Activated CD8-positive, alpha-beta T cell treated with anti-CD3 and anti-CD28 coated beads, Interleukin-2, amount 10 ng/mL, durations not matched to agents 7 days and 5 days (primary cell): ENCODE data around the gene PTGES2. TPM values are rescaled to one million over a fixed set of nuclear protein-coding genes. Genes with fewer than 3 reads are reported as not detected.

Experiments used
- ATAC-seq: fragments of 150-1000 bp; cut with Tn5 transposase; one replicate; pipeline ENCODE4 v1.10.0; 2021; ENCODE audit warnings: moderate library complexity
- CTCF ChIA-PET: fragments of 350-600 bp; sonication (Branson Sonifier 250); formaldehyde crosslinking; loops from one replicate; lab custom pipeline; 2021; ENCODE audit warnings: antibody characterized with exemption; lab: Charles Lee
- POLR2A ChIA-PET: fragments of 350-600 bp; sonication (Branson Sonifier 250); formaldehyde crosslinking; loops from one replicate; lab custom pipeline; 2021; ENCODE audit warnings: antibody characterized with exemption; lab: Charles Lee
- DNase-seq: peaks from one replicate; pipeline ENCODE4 v3.0.0-alpha.2; 2020
- H3K27ac Mint-ChIP-seq: one replicate; pipeline ENCODE4 v1.8.0; 2021; ENCODE audit warnings: mild to moderate bottlenecking, mixed read lengths
- H3K27me3 Mint-ChIP-seq: one replicate; pipeline ENCODE4 v1.8.0; 2021; ENCODE audit warnings: low read depth, mixed read lengths
- H3K36me3 Mint-ChIP-seq: one replicate; pipeline ENCODE4 v1.8.0; 2021; ENCODE audit warnings: low read depth, mixed read lengths
- H3K4me1 Mint-ChIP-seq: one replicate; pipeline ENCODE4 v1.8.0; 2021; ENCODE audit warnings: low read depth, mixed read lengths
- H3K4me3 Mint-ChIP-seq: one replicate; pipeline ENCODE4 v1.8.0; 2021; ENCODE audit warnings: mild to moderate bottlenecking, mixed read lengths
- H3K9me3 Mint-ChIP-seq: one replicate; pipeline ENCODE4 v1.8.0; 2022; ENCODE audit warnings: mixed read lengths; ENCODE audit not compliant: insufficient read depth
- total RNA-seq, 2 experiments: library from RNA; stranded (reverse); gene quantifications; one replicate each; pipeline ENCODE4 v1.2.3, GENCODE V29; 2021

The PTGES2 gene
- total RNA-seq, 2 experiments from 2014 or later = 51.8 to 57.7 TPM

DNA sequence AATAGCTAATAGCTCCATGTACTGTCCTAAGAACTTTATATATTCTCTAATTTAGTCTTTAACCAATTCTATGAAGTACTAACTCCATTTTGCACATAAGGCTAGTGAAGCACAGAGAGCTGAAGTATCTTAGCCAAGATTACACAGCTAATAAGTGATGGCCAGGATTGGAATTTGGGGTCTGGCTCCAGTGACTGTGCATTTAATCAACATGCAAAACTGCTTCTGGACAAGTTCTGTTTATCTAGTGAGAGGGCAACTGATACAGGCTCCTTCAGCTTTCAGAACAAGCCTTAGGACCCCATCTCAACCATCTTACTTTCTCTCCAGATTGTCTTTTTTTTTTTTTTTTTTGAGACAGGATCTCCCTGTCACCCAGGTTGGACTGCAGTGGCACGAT, 38.2 kb downstream of the PTGES2 start:
- CTCF ChIA-PET = interaction anchor here (1.0 to 2.3 kb wide), 3 partner anchors 17 to 54 kb away, joined by 3 to 7 read pairs (median 5); no protein-coding TSS in a partner anchor
- H3K27ac Mint-ChIP-seq = no peak overlapping the region
- peaks cover 57% of the 10 kb centered on the region for H3K4me1 Mint-ChIP-seq
- ATAC-seq (no peak), DNase-seq (no peak)
- peaks cover 39% of the 10 kb centered on the region for H3K36me3 Mint-ChIP-seq
- POLR2A ChIA-PET = interaction anchor here (0.7 to 0.9 kb wide), 2 partner anchors 15 to 135 kb away, joined by 3 to 4 read pairs; no protein-coding TSS in a partner anchor
- H3K4me3 Mint-ChIP-seq = no peak overlapping the region
- H3K27me3 Mint-ChIP-seq = no peaks in the 10 kb centered on the region
- no peaks in the 10 kb centered on the region for H3K9me3 Mint-ChIP-seq

DNA sequence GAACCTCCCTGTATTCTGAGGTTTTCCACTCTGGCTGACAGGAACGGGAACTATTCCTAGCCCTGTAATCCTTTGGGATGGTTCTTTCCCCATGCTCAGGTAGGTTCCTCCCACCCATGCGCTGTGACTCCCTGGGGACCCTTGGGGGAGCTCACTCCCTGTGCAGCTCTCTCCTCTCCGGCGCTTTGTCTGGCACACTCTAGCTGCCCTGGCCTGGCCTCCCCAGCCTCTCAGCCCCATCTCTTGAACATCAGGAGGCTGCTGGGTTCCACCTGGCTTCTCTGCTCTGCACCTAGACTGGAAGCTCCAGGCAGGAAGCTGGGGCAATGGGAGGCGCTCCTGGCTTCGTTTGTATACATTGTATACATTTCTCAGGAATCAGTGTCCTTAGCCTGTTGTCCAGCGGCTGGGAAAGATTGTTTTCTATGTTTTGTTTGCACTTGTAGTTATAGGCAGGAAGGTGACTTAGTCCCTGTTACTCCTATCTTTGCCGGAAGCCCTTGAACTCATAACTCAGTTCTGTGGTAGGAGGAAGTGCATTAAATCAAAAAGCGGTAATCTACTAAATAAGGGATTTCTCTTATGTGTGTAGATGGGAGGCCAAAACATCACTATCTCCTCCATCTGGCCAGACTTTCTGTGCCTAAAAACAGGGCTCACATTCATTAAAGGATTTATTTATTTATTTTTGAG, 39.1 kb downstream of the PTGES2 start:
- Mint-ChIP-seq H3K9me3 (no peaks in the 10 kb centered on the region), H3K27ac (peak overlapping the region; percentile 50), H3K36me3 (peaks cover 40% of the 10 kb centered on the region), H3K4me1 (peaks cover 50% of the 10 kb centered on the region), H3K27me3 (no peaks in the 10 kb centered on the region), H3K4me3 (no peak overlapping the region)
- CTCF ChIA-PET = interaction anchor here (0.8 to 2.3 kb wide), 12 partner anchors 13 to 219 kb away, joined by 3 to 10 read pairs (median 4); partner anchors contain the start of gene NAIF1
- DNase-seq (no peak), ATAC-seq (peak; percentile 48)
- POLR2A ChIA-PET = interaction anchor here (0.6 to 0.9 kb wide), 3 partner anchors 14 to 134 kb away, joined by 3 to 4 read pairs (median 4); no protein-coding TSS in a partner anchor

DNA sequence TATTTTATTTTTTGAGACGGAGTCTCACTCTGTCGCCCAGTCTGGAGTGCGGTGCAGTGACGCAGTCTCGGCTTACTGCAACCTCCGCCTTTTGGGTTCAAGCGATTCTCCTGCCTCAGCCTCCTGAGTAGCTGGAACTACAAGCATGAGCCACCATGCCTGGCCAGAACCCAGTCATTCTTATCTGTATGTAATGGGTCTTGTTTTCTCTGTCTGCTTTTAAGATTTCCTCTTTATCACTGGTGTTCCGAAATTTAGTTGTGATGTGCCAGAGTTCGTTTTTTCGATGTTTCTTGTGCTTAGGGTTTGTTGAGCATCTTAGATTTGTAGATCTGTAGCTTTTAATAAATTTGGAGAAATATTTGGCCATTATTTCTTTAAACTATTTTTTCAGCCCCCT, 40.3 kb downstream of the PTGES2 start:
- Mint-ChIP-seq H3K4me3 (no peak overlapping the region), H3K27ac (no peak overlapping the region), H3K9me3 (no peaks in the 10 kb centered on the region), H3K4me1 (peaks cover 39% of the 10 kb centered on the region), H3K36me3 (peaks cover 38% of the 10 kb centered on the region), H3K27me3 (no peaks in the 10 kb centered on the region)
- ChIA-PET POLR2A (interaction anchor here (1.1 kb wide), 1 partner anchor 23 kb away, joined by 3 read pairs; no protein-coding TSS in a partner anchor), CTCF (interaction anchor here (0.8 to 2.3 kb wide), 12 partner anchors 10 to 218 kb away, joined by 3 to 10 read pairs (median 4); partner anchors contain the start of gene NAIF1)
- DNase-seq (no peak), ATAC-seq (no peak)

DNA sequence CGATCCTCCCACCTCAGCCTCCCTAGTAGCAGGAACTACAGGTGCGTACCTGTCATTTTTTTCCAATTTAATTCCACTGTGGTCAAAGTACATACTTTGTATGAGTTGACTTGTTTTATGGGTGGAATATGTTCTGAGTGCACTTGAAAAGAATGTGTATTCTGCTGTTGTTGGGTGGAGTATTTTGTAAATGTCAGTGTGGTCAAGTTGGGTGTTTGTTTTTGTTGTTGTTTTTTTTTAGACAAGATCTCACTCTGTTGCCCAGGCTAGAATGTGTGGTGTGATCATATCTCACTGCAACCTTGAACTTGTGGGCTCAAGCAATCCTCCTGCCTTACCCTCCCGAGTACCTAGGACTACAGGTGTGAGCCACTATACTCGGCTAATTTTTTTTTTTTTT, 41.6 kb downstream of the PTGES2 start:
- peaks cover 32% of the 10 kb centered on the region for H3K36me3 Mint-ChIP-seq
- H3K4me3 Mint-ChIP-seq = no peak overlapping the region
- no peak for ATAC-seq
- ChIA-PET POLR2A (no interaction called here), CTCF (no interaction called here)
- no peaks in the 10 kb centered on the region for H3K9me3 Mint-ChIP-seq
- no peak for DNase-seq
- peaks cover 39% of the 10 kb centered on the region for H3K4me1 Mint-ChIP-seq
- no peaks in the 10 kb centered on the region for H3K27me3 Mint-ChIP-seq
- no peak overlapping the region for H3K27ac Mint-ChIP-seq

DNA sequence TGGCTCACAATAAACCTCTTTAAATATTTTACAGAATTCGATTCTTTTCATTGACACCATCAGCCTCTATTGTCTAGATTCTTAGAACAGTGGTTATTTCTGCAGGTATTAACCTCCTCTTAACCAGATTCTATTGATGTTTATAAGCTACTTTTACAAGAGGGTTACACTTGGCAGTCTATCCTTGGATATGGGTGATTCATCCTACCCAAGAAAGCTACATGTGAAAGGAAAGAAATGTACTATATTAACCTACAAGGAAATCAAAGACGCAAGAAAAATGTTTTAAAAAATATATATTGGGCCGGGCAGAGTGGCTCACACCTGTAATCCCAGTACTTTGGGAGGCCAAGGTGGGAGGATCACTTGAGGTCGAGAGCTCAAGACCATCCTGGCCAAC, 42.8 kb downstream of the PTGES2 start:
- Mint-ChIP-seq H3K27ac (no peak overlapping the region), H3K4me1 (peaks cover 35% of the 10 kb centered on the region), H3K4me3 (no peak overlapping the region), H3K36me3 (peaks cover 29% of the 10 kb centered on the region), H3K9me3 (no peaks in the 10 kb centered on the region), H3K27me3 (no peaks in the 10 kb centered on the region)
- DNase-seq (no peak), ATAC-seq (no peak)
- ChIA-PET CTCF (interaction anchor here (0.7 to 1.6 kb wide), 6 partner anchors 8 to 142 kb away, joined by 3 to 7 read pairs (median 4); no protein-coding TSS in a partner anchor), POLR2A (interaction anchor here (1.1 kb wide), 1 partner anchor 10 kb away, joined by 5 read pairs; no protein-coding TSS in a partner anchor)

DNA sequence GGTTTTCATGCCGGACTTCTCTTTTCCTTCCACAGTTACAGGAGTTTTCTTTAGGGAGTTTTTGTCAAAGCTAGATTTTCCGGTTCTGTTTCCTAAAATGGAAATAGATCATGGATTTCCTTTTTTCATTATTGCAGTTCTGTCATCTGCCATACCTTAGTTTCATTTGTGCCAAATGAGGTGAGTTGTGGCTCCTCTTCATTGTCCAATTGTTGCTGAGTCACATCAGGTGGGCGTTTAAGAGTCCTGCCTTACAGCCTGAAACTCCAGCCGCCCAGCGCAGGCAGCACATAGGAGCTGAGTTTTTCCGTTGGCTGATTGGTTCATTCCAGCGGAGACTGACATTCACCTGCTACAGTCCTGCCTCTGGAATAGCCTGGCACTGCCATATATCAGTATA, 45.4 kb downstream of the PTGES2 start:
- ATAC-seq (no peak), DNase-seq (no peak)
- Mint-ChIP-seq H3K9me3 (no peaks in the 10 kb centered on the region), H3K4me3 (no peak overlapping the region), H3K4me1 (peaks cover 37% of the 10 kb centered on the region), H3K36me3 (peaks cover 33% of the 10 kb centered on the region), H3K27ac (no peak overlapping the region), H3K27me3 (no peaks in the 10 kb centered on the region)
- ChIA-PET CTCF (interaction anchor here (2.5 to 2.9 kb wide), 2 partner anchors 10 kb away, joined by 7 to 11 read pairs; no protein-coding TSS in a partner anchor), POLR2A (interaction anchor here (0.7 to 1.6 kb wide), 2 partner anchors 14 to 141 kb away, joined by 3 to 4 read pairs; partner anchors contain the start of gene SLC25A25)

DNA sequence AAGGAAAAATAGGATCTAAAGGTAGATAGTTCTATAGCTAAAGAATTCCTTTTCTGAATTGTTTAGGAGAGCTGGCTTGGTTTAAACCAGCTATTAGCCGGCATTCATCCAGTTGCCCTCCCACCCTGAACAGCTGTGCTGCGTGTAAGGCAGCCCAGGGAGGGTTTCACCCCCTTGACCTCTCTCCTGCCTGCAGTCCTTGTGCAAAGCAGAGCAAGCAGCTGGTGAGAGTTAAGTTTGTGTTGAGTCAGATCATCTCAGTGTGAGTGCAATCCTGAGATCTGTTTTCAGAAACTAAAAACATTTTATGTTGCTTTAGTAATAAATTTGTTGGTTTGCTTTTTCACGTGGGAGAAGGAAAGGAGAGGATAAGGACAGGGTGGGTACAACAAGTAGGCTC, 46.5 kb downstream of the PTGES2 start:
- Mint-ChIP-seq H3K27ac (peak overlapping the region; percentile 31), H3K4me1 (peaks cover 44% of the 10 kb centered on the region), H3K9me3 (no peaks in the 10 kb centered on the region), H3K36me3 (peaks cover 41% of the 10 kb centered on the region), H3K27me3 (no peaks in the 10 kb centered on the region), H3K4me3 (no peak overlapping the region)
- ChIA-PET POLR2A (no interaction called here), CTCF (interaction anchor here (0.8 to 2.9 kb wide), 5 partner anchors 9 to 139 kb away, joined by 3 to 11 read pairs (median 4); no protein-coding TSS in a partner anchor)
- DNase-seq (no peak), ATAC-seq (no peak)

DNA sequence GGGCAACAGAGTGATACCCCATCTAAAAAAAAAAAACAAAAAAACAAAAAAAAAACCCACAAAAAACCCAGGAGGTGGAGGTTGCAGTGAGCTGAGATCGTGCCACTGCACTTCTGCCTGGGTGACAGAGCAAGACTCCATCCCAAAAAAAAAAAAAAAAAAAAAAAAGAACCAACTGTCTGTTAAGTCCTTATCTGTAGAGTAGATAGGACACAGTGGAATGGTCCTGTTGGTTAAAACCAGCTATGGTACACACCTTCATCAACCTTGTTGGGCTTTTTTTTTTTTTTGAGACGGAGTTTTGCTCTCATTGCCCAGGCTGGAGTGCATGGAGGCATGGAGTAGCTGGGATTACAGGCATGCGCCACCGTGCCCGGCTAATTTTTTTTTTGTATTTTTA, 47.3 kb downstream of the PTGES2 start:
- ChIA-PET POLR2A (no interaction called here), CTCF (interaction anchor here (0.7 to 2.9 kb wide), 7 partner anchors 8 to 138 kb away, joined by 3 to 11 read pairs (median 4); no protein-coding TSS in a partner anchor)
- Mint-ChIP-seq H3K27ac (no peak overlapping the region), H3K36me3 (peaks cover 39% of the 10 kb centered on the region), H3K4me3 (no peak overlapping the region), H3K9me3 (no peaks in the 10 kb centered on the region), H3K4me1 (peaks cover 42% of the 10 kb centered on the region), H3K27me3 (no peaks in the 10 kb centered on the region)
- no peak for DNase-seq
- no peak for ATAC-seq

DNA sequence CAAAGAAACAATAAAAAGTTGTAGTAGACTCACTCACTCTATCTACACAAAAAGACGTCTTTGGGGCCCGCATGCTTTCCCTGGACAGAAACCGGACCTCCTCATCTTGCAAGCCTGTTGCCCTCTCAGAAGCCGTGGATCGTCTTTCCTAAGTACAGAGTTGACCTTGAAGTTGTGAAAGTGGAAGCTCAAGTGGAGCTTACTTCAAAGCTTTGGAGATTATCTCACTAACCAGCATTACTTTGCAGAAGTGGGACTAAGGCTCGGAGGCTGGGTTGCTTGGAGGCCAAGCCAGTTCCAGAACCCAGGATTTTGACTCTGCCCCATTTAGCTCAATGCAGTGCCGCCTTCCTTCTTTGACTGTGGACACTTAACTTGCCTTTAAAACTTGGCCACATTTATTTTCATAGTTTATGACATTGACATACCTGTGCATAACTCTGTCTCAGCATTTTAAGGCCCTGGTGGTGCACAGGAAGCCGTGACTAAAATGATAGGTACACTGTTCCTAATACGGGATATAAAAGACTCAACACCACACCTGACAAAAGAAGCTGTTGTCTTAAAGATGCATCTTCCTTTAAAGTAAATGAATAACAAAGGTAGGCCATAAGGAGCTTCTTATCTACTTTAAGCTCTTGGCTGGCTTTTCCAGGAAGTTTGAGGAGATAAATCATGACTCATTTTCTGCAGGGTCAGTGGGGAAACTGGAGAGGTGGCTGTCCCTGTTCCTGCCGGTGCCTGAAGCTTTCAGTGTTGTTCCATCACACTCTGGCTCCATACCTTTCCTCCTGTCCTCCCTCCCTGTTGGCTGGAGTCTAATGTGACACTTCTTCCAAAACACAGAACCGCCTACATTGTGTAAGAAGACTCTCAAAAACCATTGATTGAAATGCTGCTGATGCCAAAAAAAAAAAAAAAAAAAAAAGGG, 48.8 kb downstream of the PTGES2 start:
- H3K36me3 Mint-ChIP-seq = peaks cover 38% of the 10 kb centered on the region
- POLR2A ChIA-PET = interaction anchor here (1.4 kb wide), 1 partner anchor 11 kb away, joined by 6 read pairs; the partner anchor contains the start of genes NAIF1 and SLC25A25

DNA sequence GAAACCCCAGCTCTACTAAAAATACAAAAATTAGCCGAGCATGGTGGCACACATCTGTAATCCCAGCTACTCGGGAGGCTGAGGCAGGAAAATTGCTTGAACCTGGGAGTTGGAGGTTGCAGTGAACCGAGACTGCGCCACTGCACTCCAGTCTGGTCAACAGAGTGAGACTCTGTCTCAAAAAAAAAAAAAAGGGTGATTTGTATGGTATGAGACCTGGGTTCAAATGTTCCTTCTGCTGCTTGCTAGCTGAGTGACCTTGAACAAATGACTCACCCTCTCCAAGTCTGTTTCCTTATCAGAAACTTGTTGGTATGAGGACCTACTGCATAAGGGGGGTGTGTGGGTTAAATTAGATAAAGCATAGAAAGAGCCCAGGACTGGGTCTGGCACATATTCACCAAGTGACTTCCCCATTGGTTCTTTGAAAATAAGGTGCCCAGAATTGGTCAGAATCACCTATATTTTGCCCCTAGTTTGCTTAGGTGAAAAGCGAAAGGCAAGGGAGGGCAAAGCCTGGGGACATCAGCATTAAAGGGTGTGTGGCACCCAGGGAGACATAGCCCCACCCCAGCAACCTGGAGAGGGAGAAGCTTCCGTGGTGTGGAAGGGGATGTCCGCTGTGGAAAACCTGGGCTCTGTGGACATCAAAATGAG, 49.6 kb downstream of the PTGES2 start:
- H3K4me1 Mint-ChIP-seq = peaks cover 54% of the 10 kb centered on the region
- ATAC-seq = peak; percentile 22
- H3K9me3 Mint-ChIP-seq = no peaks in the 10 kb centered on the region
- H3K27me3 Mint-ChIP-seq = no peaks in the 10 kb centered on the region
- peak overlapping the region; percentile 46 for H3K27ac Mint-ChIP-seq
- CTCF ChIA-PET = interaction anchor here (0.8 to 2.3 kb wide), 6 partner anchors 10 to 44 kb away, joined by 3 to 6 read pairs (median 5); partner anchors contain the start of genes NAIF1 and SLC25A25
- POLR2A ChIA-PET = interaction anchor here (1.1 to 1.4 kb wide), 2 partner anchors 10 to 11 kb away, joined by 6 read pairs; partner anchors contain the start of genes NAIF1 and SLC25A25
- H3K36me3 Mint-ChIP-seq = peaks cover 42% of the 10 kb centered on the region
- H3K4me3 Mint-ChIP-seq = no peak overlapping the region
- no peak for DNase-seq

More for the DNA sequence above, 48.8 kb downstream of the PTGES2 start:
- no peaks in the 10 kb centered on the region for H3K27me3 Mint-ChIP-seq
- no peak overlapping the region for H3K4me3 Mint-ChIP-seq
- H3K27ac Mint-ChIP-seq = peak overlapping the region; percentile 68
- H3K4me1 Mint-ChIP-seq = peaks cover 46% of the 10 kb centered on the region
- CTCF ChIA-PET = interaction anchor here (0.7 to 2.3 kb wide), 10 partner anchors 11 to 124 kb away, joined by 3 to 6 read pairs (median 4); partner anchors contain the start of genes NAIF1 and SLC25A25
- DNase-seq (no peak), ATAC-seq (peak; percentile 26)
- no peaks in the 10 kb centered on the region for H3K9me3 Mint-ChIP-seq
